GM12878 (cell line): Measurements from ENCODE around the gene SLC25A3. TPM values are rescaled to one million over a fixed set of nuclear protein-coding genes. Genes with fewer than 3 reads are reported as not detected.

Experiments used
- ATAC-seq: fragments of 200-7000 bp; cut with Tn5 transposase; 3 replicates; pipeline ENCODE4 v1.9.1; 2020; ENCODE audit warnings: mild to moderate bottlenecking, moderate library complexity
- BruUV-seq: library from RNA; stranded (reverse); fragments of 400-500 nt; replicated peaks from 2 replicates; lab custom pipeline; 2021; lab: Mats Ljungman, UMichigan
- CTCF ChIA-PET: fragments of 300-600 bp; sonication (Branson Sonifier 250); formaldehyde crosslinking; extraction: SDS; loops from one replicate; lab custom pipeline; 2021; ENCODE audit warnings: inconsistent platforms; lab: Yijun Ruan, JAX
- POLR2A ChIA-PET: fragments of 350-600 bp; formaldehyde crosslinking; extraction: SDS; loops from one replicate; lab custom pipeline; 2021; ENCODE audit warnings: inconsistent platforms; lab: Charles Lee
- RAD21 ChIA-PET: fragments of 300-600 bp; sonication (Branson Sonifier 250); formaldehyde crosslinking; loops from one replicate; lab custom pipeline; 2023; ENCODE audit warnings: antibody characterized with exemption; ENCODE audit not compliant: unreplicated experiment; lab: Charles Lee
- SMC1A ChIA-PET: fragments of 300-600 bp; sonication (Branson Sonifier 250); formaldehyde crosslinking; loops from one replicate; lab custom pipeline; 2023; ENCODE audit not compliant: unreplicated experiment, uncharacterized antibody; lab: Charles Lee
- DNase-seq: peaks from one replicate; pipeline ENCODE4 v3.0.0-alpha.2; 2011; ENCODE audit warnings: low read depth, low spot score
- FAIRE-seq: peaks from 3 replicates; lab custom pipeline; 2011; peaks lifted over from hg19 to GRCh38; lab: Jason Lieb, UNC
- H2AFZ ChIP-seq: 2 replicates; pipeline ENCODE4 v1.6.0; 2011; ENCODE audit warnings: low read depth, low read length, control low read depth; ENCODE audit not compliant: control insufficient read depth
- H3K27ac ChIP-seq: 2 replicates; pipeline ENCODE4 v1.5.1; 2011; ENCODE audit warnings: control low read depth; ENCODE audit not compliant: control insufficient read depth, insufficient read depth
- H3K27me3 ChIP-seq, 2 experiments: replicated peaks in 1 of 2; 2 replicates each; pipeline versions ENCODE4 v1.6.0 to v1.6.1; 2011; ENCODE audit warnings: low read length in 1 of 2; ENCODE audit not compliant: control insufficient read depth in 2 of 2, insufficient read depth in 2 of 2
- H3K36me3 ChIP-seq, 2 experiments: 2 replicates each; pipeline ENCODE4 v1.5.1; 2011; ENCODE audit warnings: low read length in 1 of 2; ENCODE audit not compliant: control insufficient read depth in 2 of 2, insufficient read depth in 2 of 2
- H3K4me1 ChIP-seq: 2 replicates; pipeline ENCODE4 v1.6.1; 2011; ENCODE audit warnings: mild to moderate bottlenecking, low read length, moderate library complexity, mixed read lengths; ENCODE audit not compliant: control insufficient read depth, insufficient read depth
- H3K4me2 ChIP-seq: 2 replicates; pipeline ENCODE4 v1.6.0; 2011; ENCODE audit warnings: control low read depth; ENCODE audit not compliant: control insufficient read depth, insufficient read depth
- H3K4me3 ChIP-seq: fragments of 200-600 bp; sonication (generic); 2 replicates; pipeline ENCODE4 v1.5.1; 2016
- H3K79me2 ChIP-seq: 2 replicates; pipeline ENCODE4 v1.6.0; 2011; ENCODE audit warnings: low read length; ENCODE audit not compliant: control insufficient read depth, insufficient read depth
- H3K9ac ChIP-seq: 2 replicates; pipeline ENCODE4 v1.8.0; 2011; ENCODE audit warnings: low read length, control low read depth, mixed read lengths; ENCODE audit not compliant: control insufficient read depth, insufficient read depth
- H3K9me3 ChIP-seq: replicated peaks from 3 replicates; pipeline ENCODE4 v1.5.1; 2011; ENCODE audit warnings: mild to moderate bottlenecking, low read length; ENCODE audit not compliant: control insufficient read depth, insufficient read depth
- H4K20me1 ChIP-seq: 2 replicates; pipeline ENCODE4 v1.6.0; 2011; ENCODE audit not compliant: control insufficient read depth, insufficient read depth
- BCL3 ChIP-seq: IDR thresholded peaks from 2 replicates; pipeline ENCODE4 v1.6.1; 2011; ENCODE audit warnings: borderline replicate concordance, low read depth, mild to moderate bottlenecking, moderate library complexity, low read length; ENCODE audit not compliant: insufficient read depth, poor library complexity, severe bottlenecking
- EED ChIP-seq: sonication (generic); IDR thresholded peaks from 2 replicates; pipeline ENCODE4 v1.6.1; 2016; ENCODE audit warnings: antibody characterized with exemption, low read depth
- EGR1 ChIP-seq, 2 experiments: IDR thresholded peaks; 1 replicate in 1 of 2; 2 replicates in 1 of 2; pipeline ENCODE4 v1.6.1; 2011 to 2012; ENCODE audit warnings: low read depth in 2 of 2, low read length in 2 of 2, borderline replicate concordance in 1 of 2, mild to moderate bottlenecking in 1 of 2, moderate library complexity in 1 of 2
- FOS ChIP-seq: IDR thresholded peaks from 3 replicates; pipeline ENCODE4 v1.6.1; 2011; ENCODE audit warnings: borderline replicate concordance; ENCODE audit not compliant: insufficient read length; ENCODE audit errors: extremely low read depth
- FOXK2 ChIP-seq: fragments of 450-650 bp; IDR thresholded peaks from 2 replicates; pipeline ENCODE4 v1.6.1; 2017; ENCODE audit warnings: mild to moderate bottlenecking, moderate library complexity
- HCFC1 ChIP-seq: fragments of 150-350 bp; IDR thresholded peaks from 2 replicates; pipeline ENCODE4 v1.6.1; 2014; ENCODE audit warnings: low read length
- HDAC6 ChIP-seq: fragments of 200-600 bp; sonication (generic); IDR thresholded peaks from one replicate; pipeline ENCODE4 v1.8.0; 2017; ENCODE audit warnings: antibody characterized with exemption; ENCODE audit not compliant: unreplicated experiment
- MEF2A ChIP-seq: IDR thresholded peaks from 2 replicates; pipeline ENCODE4 v1.6.1; 2011; ENCODE audit warnings: low read depth, mild to moderate bottlenecking, low read length, moderate library complexity; ENCODE audit not compliant: insufficient read depth
- MTA3 ChIP-seq: IDR thresholded peaks from 2 replicates; pipeline ENCODE4 v1.6.1; 2012; ENCODE audit warnings: low read length, inconsistent platforms, borderline replicate concordance
- MXI1 ChIP-seq: fragments of 150-350 bp; IDR thresholded peaks from 2 replicates; pipeline ENCODE4 v1.6.1; 2011; ENCODE audit warnings: low read depth, mild to moderate bottlenecking, inconsistent platforms, low read length, improper control_type of control experiment
- MYB ChIP-seq: fragments of 150-350 bp; IDR thresholded peaks from 2 replicates; pipeline ENCODE4 v1.6.1; 2014; ENCODE audit warnings: mild to moderate bottlenecking, low read depth, low read length, borderline replicate concordance
- POU2F2 ChIP-seq: IDR thresholded peaks from 3 replicates; pipeline ENCODE4 v1.6.1; 2011; ENCODE audit warnings: low read depth, mild to moderate bottlenecking, low read length, borderline replicate concordance
- SREBF1 ChIP-seq: IDR thresholded peaks from 2 replicates; pipeline ENCODE4 v1.6.1; 2012; ENCODE audit warnings: mild to moderate bottlenecking, low read length
- SUPT20H ChIP-seq: IDR thresholded peaks from 2 replicates; pipeline ENCODE4 v1.6.1; 2011; ENCODE audit warnings: low read depth, mild to moderate bottlenecking, low read length, moderate library complexity, borderline replicate concordance; ENCODE audit not compliant: control insufficient read depth
- TCF7 ChIP-seq: IDR thresholded peaks from 2 replicates; pipeline ENCODE4 v1.6.1; 2014; ENCODE audit warnings: antibody characterized with exemption, borderline replicate concordance
- ZBTB4 ChIP-seq: fragments of 450-650 bp; formaldehyde crosslinking; IDR thresholded peaks from 2 replicates; pipeline ENCODE4 v1.4.0; 2022; ENCODE audit warnings: mild to moderate bottlenecking, moderate library complexity
- WGBS: methylation state at CpG from one replicate; pipeline ENCODE4 v1.1.6; 2016; ENCODE audit warnings: low lambda C conversion rate; ENCODE audit not compliant: insufficient replicate concordance, insufficient coverage; ENCODE audit errors: missing lambda C conversion rate; 5-methylcytosine and 5-hydroxymethylcytosine counted together
- in situ Hi-C: fragments of 300-500 bp; cut with MboI; formaldehyde crosslinking; loops from 9 replicates; pipeline ENCODE4 v1.14.3; 2018; ENCODE audit warnings: mixed read lengths
- intact Hi-C: fragments of 100-400 bp; cut with micrococcal nuclease; formaldehyde crosslinking; loops from one replicate; pipeline ENCODE4 v1.14.2; 2022; ENCODE audit not compliant: unreplicated experiment
- polyA plus RNA-seq, 11 experiments: library from polyadenylated mRNA; depleted of rRNA in 4 of 11; unstranded in 6 of 11; stranded (reverse) in 5 of 11; fragments of >200 nt; fragmentation: Nextera tagmentation in 4 of 11; fragmentation: Illumina TruSeq in 1 of 11; extraction: Ambion mirVana in 4 of 11; extraction: Trizol in 1 of 11; gene quantifications; 1 replicate in 1 of 11; 2 replicates in 10 of 11; pipeline versions ENCODE4 v1.2.1 to v1.2.3, GENCODE V29; 2011 to 2016; ENCODE audit warnings: inconsistent platforms in 2 of 11, missing spikeins in 2 of 11, low read depth in 1 of 11
- total RNA-seq, 4 experiments: library from RNA; depleted of rRNA in 3 of 4; stranded (reverse); fragments of >200 nt in 3 of 4; fragmentation: Illumina TruSeq in 1 of 4; extraction: Trizol in 1 of 4; gene quantifications; 2 replicates each; pipeline versions ENCODE4 v1.2.1 to v1.2.3, GENCODE V29; 2013 to 2021
- TF ChIP-seq, protein P1 (sequence below): fragments of 450-650 bp; IDR thresholded peaks from 2 replicates; pipeline ENCODE4 v1.6.1; 2018; ENCODE audit warnings: mild to moderate bottlenecking, low read depth, moderate library complexity; ENCODE audit not compliant: partially characterized antibody

SLC25A3 gene
- total and polyA plus RNA-seq, 10 of the 15 experiments (the other 5 are each of a cell fraction or from before 2014, with no cell fraction given) = 314 to 700 (median 589) TPM

DNA sequence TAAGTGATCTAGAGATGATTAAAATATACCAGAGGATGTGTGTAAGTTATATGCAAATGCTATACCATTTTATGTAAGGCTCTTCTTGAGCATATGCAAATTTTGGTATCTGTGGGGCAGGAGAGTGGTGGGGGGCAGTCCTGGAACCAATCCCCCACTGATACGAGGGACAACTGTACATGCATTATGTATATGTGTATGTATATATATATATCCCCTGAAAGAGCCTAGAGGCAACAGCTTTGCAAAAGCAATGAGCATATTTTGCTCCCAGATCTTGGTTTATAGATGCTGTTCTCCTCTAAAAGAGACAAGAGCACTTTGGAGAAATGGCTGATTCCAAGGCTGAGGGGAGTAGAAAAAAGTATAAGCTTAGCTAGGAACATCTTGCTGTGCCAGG, 12.4 kb upstream of the SLC25A3 start (continued):
- TF ChIP-seq ZBTB4 (CRISPR knock-in tag) (no peak), MTA3 (no peak), HDAC6 (no peak), HCFC1 (no peak), EGR1 (IDR thresholded peaks at IDR 0.05; ENCODE audit: borderline replicate concordance in 1 of 2, low read depth in 2 of 2, low read length in 2 of 2) (no peak), EED (no peak), MYB (no peak), POU2F2 (no peak), MEF2A (no peak)

- in situ Hi-C loops = no loop called here
- H3K27ac ChIP-seq = no peak overlapping the region
- intact Hi-C loops = no loop called here
- ATAC-seq (no peak), FAIRE-seq (no peak), DNase-seq (no peak)
- CTCF ChIA-PET = interaction anchor here (0.6 to 0.7 kb wide), 2 partner anchors 12 to 15 kb away, joined by 3 to 4 read pairs; no protein-coding TSS in a partner anchor
- H3K27me3 ChIP-seq = no peaks in the 10 kb centered on the region
- WGBS = 67% methylated on average over 6 of the region's 6 CpGs
- no peak overlapping the region for H3K4me2 ChIP-seq
- H3K9me3 ChIP-seq = no peaks in the 10 kb centered on the region
- no peaks in the 10 kb centered on the region for H3K36me3 ChIP-seq
- no peaks in the 10 kb centered on the region for H3K79me2 ChIP-seq
- SMC1A ChIA-PET = no interaction called here
- POLR2A ChIA-PET = interaction anchor here (1.2 kb wide), 1 partner anchor 10 kb away, joined by 3 read pairs; no protein-coding TSS in a partner anchor
- H3K9ac ChIP-seq = no peak overlapping the region
- H4K20me1 ChIP-seq = no peaks in the 10 kb centered on the region
- no peaks in the 10 kb centered on the region for H3K4me1 ChIP-seq
- BruUV-seq = no TSS peak
- no peak overlapping the region for H3K4me3 ChIP-seq
- RAD21 ChIA-PET = no interaction called here
- no peak overlapping the region for H2AFZ ChIP-seq
- TF ChIP-seq SREBF1 = no peak
- TF ChIP-seq MXI1 = no peak
- TF ChIP-seq, protein P1, sequence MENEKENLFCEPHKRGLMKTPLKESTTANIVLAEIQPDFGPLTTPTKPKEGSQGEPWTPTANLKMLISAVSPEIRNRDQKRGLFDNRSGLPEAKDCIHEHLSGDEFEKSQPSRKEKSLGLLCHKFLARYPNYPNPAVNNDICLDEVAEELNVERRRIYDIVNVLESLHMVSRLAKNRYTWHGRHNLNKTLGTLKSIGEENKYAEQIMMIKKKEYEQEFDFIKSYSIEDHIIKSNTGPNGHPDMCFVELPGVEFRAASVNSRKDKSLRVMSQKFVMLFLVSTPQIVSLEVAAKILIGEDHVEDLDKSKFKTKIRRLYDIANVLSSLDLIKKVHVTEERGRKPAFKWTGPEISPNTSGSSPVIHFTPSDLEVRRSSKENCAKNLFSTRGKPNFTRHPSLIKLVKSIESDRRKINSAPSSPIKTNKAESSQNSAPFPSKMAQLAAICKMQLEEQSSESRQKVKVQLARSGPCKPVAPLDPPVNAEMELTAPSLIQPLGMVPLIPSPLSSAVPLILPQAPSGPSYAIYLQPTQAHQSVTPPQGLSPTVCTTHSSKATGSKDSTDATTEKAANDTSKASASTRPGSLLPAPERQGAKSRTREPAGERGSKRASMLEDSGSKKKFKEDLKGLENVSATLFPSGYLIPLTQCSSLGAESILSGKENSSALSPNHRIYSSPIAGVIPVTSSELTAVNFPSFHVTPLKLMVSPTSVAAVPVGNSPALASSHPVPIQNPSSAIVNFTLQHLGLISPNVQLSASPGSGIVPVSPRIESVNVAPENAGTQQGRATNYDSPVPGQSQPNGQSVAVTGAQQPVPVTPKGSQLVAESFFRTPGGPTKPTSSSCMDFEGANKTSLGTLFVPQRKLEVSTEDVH = no peak
- no peak for TF ChIP-seq BCL3
- TF ChIP-seq TCF7 = no peak
- no peak for TF ChIP-seq SUPT20H
- no peak for TF ChIP-seq FOXK2
- no peak for TF ChIP-seq MYB
- TF ChIP-seq FOS = no peak
Observed at GRCh38 chr12:98582093-98582492, 11.4 kb upstream of the SLC25A3 start.
